Esophagus (tissue), 2 donors: ENCODE data around the gene NAPEPLD. TPM values are rescaled to one million over a fixed set of nuclear protein-coding genes. Genes with fewer than 3 reads are reported as not detected.

Experiments used
- H3K27ac ChIP-seq, 2 donors: one replicate each; pipeline ENCODE4 v1.5.1; 2013; ENCODE audit warnings: low read depth in 2 of 2, mild to moderate bottlenecking in 2 of 2, inconsistent platforms in 1 of 2, low read length in 1 of 2, moderate library complexity in 1 of 2
- H3K27me3 ChIP-seq, 2 donors: one replicate each; pipeline ENCODE4 v1.6.1; 2013; ENCODE audit warnings: low read length in 2 of 2, control low read depth in 1 of 2, mild to moderate bottlenecking in 1 of 2; ENCODE audit not compliant: insufficient read depth in 2 of 2, control insufficient read depth in 1 of 2
- H3K36me3 ChIP-seq, 2 donors: one replicate each; pipeline ENCODE4 v1.6.1; 2013; ENCODE audit warnings: low read length in 1 of 2; ENCODE audit not compliant: control insufficient read depth in 2 of 2, insufficient read depth in 2 of 2
- H3K4me1 ChIP-seq, 2 donors: one replicate each; pipeline ENCODE4 v1.6.1; 2013; ENCODE audit warnings: low read length in 1 of 2; ENCODE audit not compliant: control insufficient read depth in 2 of 2, insufficient read depth in 2 of 2
- H3K4me3 ChIP-seq, 2 donors: one replicate each; pipeline ENCODE4 v1.5.1; 2013; ENCODE audit warnings: low read length in 2 of 2, mild to moderate bottlenecking in 2 of 2, low read depth in 1 of 2, moderate library complexity in 1 of 2
- H3K9me3 ChIP-seq, 2 donors: one replicate each; pipeline ENCODE4 v1.6.1; 2013; ENCODE audit warnings: mild to moderate bottlenecking in 2 of 2, low read depth in 1 of 2, low read length in 1 of 2, moderate library complexity in 1 of 2; ENCODE audit not compliant: control insufficient read depth in 2 of 2, insufficient read depth in 1 of 2
- WGBS, 2 donors: extraction: QIAGEN DNeasy Blood & Tissue Kit; methylation state at CpG; one replicate each; pipeline ENCODE4 v1.1.7; 2013; 5-methylcytosine and 5-hydroxymethylcytosine counted together
- polyA plus RNA-seq, 2 donors: library from polyadenylated mRNA; stranded (reverse); fragments of 200-250 nt; gene quantifications; one replicate each; pipeline ENCODE4 v1.2.3, GENCODE V29; 2013
- donor health status: healthy with polysubstance abuse.
- donor health status: Bipolar disorder and iron deficiency.

The NAPEPLD gene
- polyA plus RNA-seq, 2 donors: 1.1 to 1.7 TPM

DNA sequence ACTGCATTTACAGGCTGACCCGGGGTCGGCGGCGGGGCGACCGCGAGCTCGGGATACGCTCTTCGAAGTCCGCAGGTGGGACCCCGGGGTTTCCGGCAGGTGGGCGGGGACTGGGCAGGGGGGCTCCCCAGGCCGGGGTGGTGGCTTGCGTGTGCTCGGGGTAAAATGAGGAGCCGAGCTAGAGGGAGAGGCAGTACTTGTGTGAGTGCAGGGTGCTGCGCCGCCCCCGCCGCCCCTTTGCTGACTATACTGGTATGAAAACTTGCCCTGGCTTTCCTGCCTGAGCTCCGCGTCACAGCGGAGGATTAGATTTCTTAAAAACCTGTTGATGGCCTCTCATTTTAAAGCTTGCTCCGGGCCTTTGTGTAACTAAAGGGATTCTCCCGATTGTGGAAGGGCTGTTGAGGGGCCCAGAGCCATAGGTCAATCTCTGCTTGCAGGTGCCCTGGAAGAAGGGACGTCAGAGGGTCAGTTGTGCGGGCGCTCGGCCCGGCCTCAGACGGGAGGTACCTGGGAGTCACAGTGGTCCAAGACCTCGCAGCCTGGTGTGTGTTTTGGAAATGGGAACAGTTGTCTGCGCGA is 73.5 kb downstream of the NAPEPLD start:
- 1% methylated on average over 35 to 36 of the region's 36 CpGs for WGBS, 2 donors
- Histone ChIP-seq H3K27ac (peak overlapping the region; percentile 94 to 96), H3K9me3 (no peaks in the 10 kb centered on the region), H3K27me3 (no peaks in the 10 kb centered on the region), H3K4me1 (no peaks in the 10 kb centered on the region), H3K36me3 (no peaks in the 10 kb centered on the region), H3K4me3 (peak overlapping the region; percentile 69 to 79)

DNA sequence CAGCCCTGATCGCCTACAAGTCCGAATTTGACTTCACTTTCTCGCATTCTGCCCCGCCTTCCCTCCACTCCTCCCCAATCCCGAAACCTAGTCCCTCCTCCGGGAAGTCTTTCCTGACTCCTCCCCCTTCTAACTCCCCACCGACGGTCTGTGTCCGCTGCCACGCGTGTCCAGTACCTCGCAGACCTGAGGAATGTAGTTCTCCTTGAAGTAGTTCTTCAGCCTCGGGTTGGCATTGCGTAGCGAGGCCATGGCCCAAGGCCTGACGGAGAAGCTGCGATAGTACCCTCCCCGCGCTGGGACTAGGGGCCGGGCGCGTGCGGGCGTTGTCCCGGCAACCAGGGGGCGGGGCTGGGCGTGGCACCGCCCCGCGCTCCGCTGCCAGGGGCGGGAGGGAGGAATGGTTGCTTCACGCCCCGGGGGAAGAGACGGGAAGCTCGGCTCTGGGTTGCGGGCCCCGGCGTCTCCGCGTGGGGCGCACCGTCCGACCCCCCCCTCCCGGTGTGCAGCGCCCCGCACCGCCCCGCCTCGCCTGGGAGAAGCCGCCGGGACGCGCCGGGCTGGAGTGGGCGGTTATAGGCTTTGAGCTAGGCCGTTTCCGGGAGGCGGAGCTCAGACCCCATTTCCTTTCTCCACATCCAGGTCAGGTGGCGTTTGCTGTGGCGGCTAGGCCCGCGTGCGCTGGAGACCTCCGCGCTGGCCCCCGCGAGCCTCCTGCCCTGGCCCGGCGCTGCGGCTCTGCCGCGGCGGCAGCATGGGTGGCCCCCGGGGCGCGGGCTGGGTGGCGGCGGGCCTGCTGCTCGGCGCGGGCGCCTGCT is 74.2 kb downstream of the NAPEPLD start, which contains the start of the genes ARMC10 and FBXL13:
Gene ARMC10, plus strand, starts transcription at position 622 of the 818 bp plus-strand sequence. Its CDS starts 133 bp downstream, at position 755.
Gene FBXL13, minus strand, starts transcription at position 278 of the 818 bp plus-strand sequence.
- peak within 1 kb of the TSS; percentile 94 to 96 for H3K27ac ChIP-seq
- WGBS, 2 donors: 0 to 1% methylated on average over 83 of the region's 83 CpGs
- no peaks in the 10 kb centered on the region for H3K4me1 ChIP-seq

DNA sequence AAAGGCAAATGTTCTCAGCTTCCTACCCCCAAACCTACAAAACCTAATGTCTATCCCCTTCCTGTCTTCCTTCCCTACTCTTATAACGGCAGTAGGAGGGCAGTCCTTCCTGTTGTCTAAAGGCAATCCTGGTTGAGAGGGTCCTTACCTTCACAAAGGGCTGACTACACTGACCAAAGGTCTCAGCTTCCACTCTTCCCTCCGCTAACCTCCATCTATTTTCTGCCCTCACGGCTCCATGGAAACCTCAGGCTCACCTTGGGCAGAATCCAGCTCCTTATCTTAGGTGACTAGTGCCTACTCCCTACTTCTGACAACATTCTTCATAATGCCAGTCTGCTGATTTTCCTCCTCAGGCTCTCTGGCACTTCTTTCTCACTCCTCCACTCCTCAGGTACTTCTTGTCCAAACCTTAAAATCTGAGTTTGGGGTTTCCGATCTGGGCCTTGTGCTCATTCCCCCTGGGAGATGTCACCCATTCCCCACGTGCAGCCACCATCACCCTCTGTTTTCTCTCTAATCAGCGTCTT is 74.8 kb downstream of the NAPEPLD start:
- peak overlapping the region; percentile 69 to 79 for H3K4me3 ChIP-seq
- H3K27me3 ChIP-seq: no peaks in the 10 kb centered on the region
- WGBS, 2 donors: 10 to 18% methylated on average over 6 of the region's 6 CpGs
- no peaks in the 10 kb centered on the region for H3K9me3 ChIP-seq
- no peaks in the 10 kb centered on the region for H3K36me3 ChIP-seq
- H3K27ac ChIP-seq: peak overlapping the region; percentile 94 to 96
- no peaks in the 10 kb centered on the region for H3K4me1 ChIP-seq

More for the DNA sequence above, 74.2 kb downstream of the NAPEPLD start, which contains the start of the genes ARMC10 and FBXL13:
- Histone ChIP-seq H3K4me3 (peak within 1 kb of the TSS; percentile 69 to 79), H3K9me3 (no peaks in the 10 kb centered on the region), H3K27me3 (no peaks in the 10 kb centered on the region), H3K36me3 (no peaks in the 10 kb centered on the region)

DNA sequence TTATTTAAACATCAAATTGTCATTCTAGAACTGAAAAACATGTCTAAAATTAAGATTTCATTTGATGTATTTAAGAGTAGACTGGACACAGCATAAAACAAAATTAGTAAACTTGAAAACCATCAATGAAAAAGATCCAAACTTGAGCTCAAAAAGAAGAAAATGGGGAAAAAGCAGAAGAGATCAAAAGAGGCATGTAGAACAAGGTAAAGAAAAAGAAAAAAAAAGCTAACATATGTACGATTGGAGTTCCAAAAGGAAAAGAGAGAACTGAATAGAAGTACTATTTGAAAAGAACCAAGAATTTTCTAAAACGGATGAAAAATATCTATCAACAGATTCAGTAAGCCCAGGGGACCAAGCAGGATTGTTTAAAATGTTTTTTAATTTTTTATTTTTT is 77.9 kb downstream of the NAPEPLD start:
- no peak overlapping the region for H3K27ac ChIP-seq
- WGBS, 2 donors: 91 to 93% methylated on average over 2 of the region's 2 CpGs
- no peaks in the 10 kb centered on the region for H3K9me3 ChIP-seq
- no peaks in the 10 kb centered on the region for H3K4me1 ChIP-seq
- no peak overlapping the region for H3K4me3 ChIP-seq
- H3K36me3 ChIP-seq: no peaks in the 10 kb centered on the region
- no peaks in the 10 kb centered on the region for H3K27me3 ChIP-seq

DNA sequence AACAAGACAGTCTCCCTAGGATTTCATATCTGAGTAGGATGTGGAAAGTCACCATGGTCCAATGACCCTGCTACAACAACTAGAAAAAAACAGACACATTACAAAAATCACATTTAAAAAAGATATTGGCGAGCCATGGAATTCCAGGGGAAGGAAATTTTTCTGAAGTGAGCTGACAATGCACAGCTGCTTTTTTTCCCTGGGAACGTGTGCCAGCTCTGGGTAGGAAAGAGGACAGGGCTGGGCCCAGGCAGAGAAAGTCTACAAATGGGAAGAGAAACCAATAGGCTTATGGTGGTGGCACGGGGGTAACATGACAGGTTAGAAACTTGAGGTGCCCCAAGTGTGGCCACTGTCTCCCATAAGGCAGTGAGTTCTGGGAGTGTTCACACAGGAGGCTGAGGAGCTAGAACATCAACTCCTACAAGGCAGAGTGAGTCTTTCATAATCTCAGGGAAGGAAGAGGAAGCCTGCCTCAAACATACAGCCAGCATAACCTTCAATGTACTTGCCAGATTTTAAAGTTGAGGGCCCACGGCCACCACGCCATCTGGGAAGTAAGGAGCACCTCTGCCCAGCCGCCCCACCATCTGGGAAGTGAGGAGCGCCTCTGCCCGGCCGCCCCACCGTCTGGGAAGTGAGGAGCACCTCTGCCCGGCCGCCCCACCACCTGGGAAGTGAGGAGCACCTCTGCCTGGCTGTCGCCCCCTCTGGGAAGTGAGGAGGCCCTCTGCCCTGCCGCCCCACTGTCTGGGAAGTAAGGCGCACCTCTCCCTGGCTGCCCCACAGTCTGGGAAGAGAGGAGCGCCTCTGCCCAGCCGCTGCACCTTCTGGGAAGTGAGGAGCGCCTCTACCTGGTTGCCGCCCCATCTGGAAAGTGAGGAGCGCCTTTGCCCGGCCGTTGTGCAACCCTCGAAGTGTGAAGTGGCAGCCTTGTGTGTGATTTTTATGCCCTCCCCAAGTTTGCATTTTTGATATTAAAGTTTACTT is 80.2 kb downstream of the NAPEPLD start:
- H3K36me3 ChIP-seq: no peaks in the 10 kb centered on the region
- H3K27me3 ChIP-seq: no peaks in the 10 kb centered on the region
- H3K27ac ChIP-seq: no peak overlapping the region
- no peak overlapping the region for H3K4me3 ChIP-seq
- no peaks in the 10 kb centered on the region for H3K9me3 ChIP-seq
- 91 to 95% methylated on average over 23 of the region's 23 CpGs for WGBS, 2 donors
- no peaks in the 10 kb centered on the region for H3K4me1 ChIP-seq

DNA sequence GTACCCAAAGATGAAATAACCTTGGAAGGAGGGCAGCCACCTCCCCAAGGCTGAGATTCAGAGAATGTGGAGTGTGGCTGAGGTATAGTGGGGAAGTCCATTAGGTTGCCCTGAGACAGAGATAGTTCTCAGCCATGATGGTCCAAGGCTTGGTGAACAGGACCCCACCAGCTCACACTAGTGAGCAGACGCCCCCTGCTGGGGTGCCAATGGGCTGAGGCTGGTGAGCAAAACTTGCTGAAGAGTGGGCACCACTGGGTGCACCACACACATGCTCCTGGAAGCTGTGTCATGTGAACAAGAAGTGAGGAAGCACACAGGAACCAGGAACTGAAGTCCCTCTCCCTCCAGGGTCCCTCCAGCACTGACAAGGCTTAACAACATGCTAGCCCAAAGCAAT is 83.2 kb downstream of the NAPEPLD start:
- H3K4me1 ChIP-seq: no peaks in the 10 kb centered on the region
- no peaks in the 10 kb centered on the region for H3K27me3 ChIP-seq
- no peaks in the 10 kb centered on the region for H3K36me3 ChIP-seq
- no peak overlapping the region for H3K4me3 ChIP-seq
- H3K27ac ChIP-seq: no peak overlapping the region
- WGBS, 2 donors: 15 to 26% methylated on average over 1 of the region's 1 CpG
- H3K9me3 ChIP-seq: no peaks in the 10 kb centered on the region

DNA sequence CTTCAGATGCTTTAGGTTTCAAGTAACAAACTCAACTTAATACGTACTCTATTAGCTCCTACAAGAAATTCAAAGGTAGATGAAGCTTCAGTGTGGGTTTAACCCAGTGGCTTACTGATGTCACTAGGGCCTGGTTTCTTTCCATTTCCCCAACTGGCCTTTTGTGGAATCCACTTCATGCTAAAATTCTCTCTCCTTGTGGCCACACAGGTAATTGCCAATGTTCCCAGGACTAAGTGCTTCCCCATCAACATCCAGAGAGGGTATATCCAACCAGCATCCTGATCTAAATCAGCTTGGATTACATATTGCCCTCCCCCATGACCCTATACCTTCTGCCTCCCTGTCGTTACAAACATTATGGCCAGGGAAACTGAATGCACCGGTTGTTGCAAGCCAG is 85.0 kb downstream of the NAPEPLD start:
- no peaks in the 10 kb centered on the region for H3K4me1 ChIP-seq
- H3K9me3 ChIP-seq: no peaks in the 10 kb centered on the region
- no peak overlapping the region for H3K4me3 ChIP-seq
- no peak overlapping the region for H3K27ac ChIP-seq
- H3K27me3 ChIP-seq: no peaks in the 10 kb centered on the region
- H3K36me3 ChIP-seq: no peaks in the 10 kb centered on the region
- 91 to 93% methylated on average over 3 of the region's 3 CpGs for WGBS, 2 donors

DNA sequence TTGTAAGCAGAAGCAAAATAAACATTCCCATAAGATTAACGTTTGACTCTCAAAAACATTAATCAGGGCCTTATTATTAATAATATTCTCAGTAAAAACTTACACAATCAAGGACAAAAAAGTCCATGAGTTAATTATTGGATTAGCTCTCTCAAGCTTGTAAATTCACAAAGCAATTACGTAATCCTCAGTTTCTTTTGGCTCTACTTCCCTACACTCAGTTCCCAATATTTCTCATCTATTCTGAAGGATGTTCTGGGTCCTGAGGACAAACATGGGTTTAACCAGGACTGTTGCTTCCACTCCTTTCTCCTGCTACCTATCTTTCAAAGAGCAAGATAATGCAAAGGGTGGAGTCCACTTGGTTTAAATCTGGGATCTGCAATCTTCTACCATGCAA is 89.4 kb downstream of the NAPEPLD start:
- no peak overlapping the region for H3K4me3 ChIP-seq
- H3K27ac ChIP-seq: no peak overlapping the region
- H3K36me3 ChIP-seq: no peaks in the 10 kb centered on the region
- no peaks in the 10 kb centered on the region for H3K9me3 ChIP-seq
- H3K4me1 ChIP-seq: no peaks in the 10 kb centered on the region
- no peaks in the 10 kb centered on the region for H3K27me3 ChIP-seq
- 33 to 37% methylated on average over 2 of the region's 2 CpGs for whole genome bisulfite sequencing, 2 donors

DNA sequence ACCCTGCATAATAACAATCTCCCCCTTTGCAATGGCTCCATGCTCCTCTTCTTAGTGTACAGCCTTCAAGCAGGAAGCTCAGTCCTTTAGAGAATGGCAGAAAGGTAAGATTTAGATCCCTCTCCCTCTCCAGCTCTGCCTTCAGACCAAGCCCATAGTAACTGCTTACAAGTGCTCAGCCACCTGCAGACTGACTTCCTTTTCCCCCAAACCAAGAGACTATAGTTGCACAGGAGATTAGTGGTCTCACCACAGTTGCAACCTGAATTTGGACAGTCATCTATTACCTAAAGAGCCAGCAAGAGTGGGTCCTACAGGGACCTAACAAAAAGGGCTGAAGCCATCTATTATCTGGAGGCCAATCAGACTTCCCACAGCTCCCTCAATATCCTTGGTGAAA is 90.8 kb downstream of the NAPEPLD start:
- Histone ChIP-seq H3K27ac (no peak overlapping the region), H3K9me3 (no peaks in the 10 kb centered on the region), H3K4me1 (no peaks in the 10 kb centered on the region), H3K4me3 (no peak overlapping the region), H3K27me3 (no peaks in the 10 kb centered on the region), H3K36me3 (no peaks in the 10 kb centered on the region)
